NOMO-1 treated with dmso at 0.1 percent for 144 hours (cell line): ENCODE measurements around the gene SLC4A9.
A peak's percentile ranks its signal among the peaks of the same experiment; 100 is the strongest.
"Not testable (repeated sequence)": the region's sequence is repeated elsewhere in the genome, so short reads cannot be mapped to it uniquely, and the experiment has no call there.

Source experiments
- DNase-seq: peaks from one replicate; lab custom pipeline; 2025; ENCODE audit not compliant: unreplicated experiment; lab: John Stamatoyannopoulos, UW

Gene SLC4A9

GRCh38 chr5:140337880-140338279 lies 22.1 kb upstream of the SLC4A9 start:
- DNase-seq: no peak

DNA sequence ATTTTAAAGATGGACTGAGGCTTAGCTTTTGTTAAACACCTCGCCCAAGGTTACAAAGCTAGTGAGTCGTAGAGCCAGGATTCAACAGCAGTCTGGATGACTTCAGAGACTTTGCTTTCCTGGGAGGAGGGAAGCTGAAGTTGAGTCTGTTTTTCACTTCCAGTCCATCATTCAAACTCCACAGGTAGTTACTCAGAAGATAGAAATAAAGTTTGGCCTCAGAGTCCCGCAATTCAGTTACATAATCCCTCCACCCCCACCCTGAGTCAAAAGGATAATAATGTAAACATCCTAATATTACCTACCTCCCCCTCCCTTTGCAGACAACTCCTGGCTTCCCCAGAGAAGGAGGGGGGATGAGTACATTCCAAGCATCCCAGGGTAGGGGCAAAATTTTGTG lies 21.7 kb upstream of the SLC4A9 start:
- DNase-seq: no peak

GRCh38 chr5:140338908-140339307 lies 21.1 kb upstream of the SLC4A9 start:
- DNase-seq: no peak

- DNase-seq: no peak
Observed at GRCh38 chr5:140339636-140340035, 20.4 kb upstream of the SLC4A9 start.

DNA sequence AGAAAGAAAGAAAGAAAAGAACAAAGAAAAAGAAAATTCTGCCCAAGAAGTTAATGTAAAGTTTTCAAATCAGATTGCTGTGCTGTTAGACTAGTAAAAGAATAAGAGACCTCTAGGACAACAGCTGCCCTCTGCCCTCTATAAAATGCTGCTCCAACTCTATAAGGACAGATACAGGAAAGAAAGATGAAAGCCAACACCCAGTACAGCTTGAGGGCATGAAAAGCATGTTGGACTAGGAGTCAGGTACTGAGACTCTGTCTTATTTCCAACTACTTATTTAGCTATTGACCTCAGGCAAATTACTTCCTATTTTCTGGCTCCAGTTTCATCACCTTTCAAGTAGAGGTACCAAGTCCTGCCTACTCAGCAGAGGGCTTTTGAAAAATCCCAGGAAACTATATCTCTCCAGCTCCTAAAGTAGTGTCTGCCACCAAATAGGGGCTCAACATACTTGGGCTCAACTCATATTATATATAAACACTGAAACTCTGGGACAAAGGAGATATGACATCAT lies 19.3 kb upstream of the SLC4A9 start:
- DNase-seq: peak; percentile 53

DNA sequence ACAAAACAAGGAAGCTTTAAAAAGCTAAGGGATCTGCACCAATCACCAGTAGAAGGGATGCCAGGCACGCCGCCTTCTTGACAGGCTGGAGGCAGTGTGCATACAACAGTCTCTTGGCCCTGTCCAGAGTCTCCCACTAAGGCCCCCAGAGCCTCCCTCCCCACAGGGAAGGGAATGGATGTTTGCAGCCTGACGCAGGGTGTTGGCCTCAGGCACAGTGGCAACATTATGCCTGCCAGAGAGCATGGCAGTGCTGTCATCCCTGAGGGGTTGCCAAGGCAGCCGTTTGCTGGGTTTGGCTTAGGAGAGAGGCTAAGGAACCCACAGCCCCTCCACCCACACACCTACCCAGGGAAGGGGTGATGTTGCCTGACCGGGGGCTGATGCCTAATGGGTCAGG lies 18.4 kb upstream of the SLC4A9 start:
- DNase-seq: no peak

DNA sequence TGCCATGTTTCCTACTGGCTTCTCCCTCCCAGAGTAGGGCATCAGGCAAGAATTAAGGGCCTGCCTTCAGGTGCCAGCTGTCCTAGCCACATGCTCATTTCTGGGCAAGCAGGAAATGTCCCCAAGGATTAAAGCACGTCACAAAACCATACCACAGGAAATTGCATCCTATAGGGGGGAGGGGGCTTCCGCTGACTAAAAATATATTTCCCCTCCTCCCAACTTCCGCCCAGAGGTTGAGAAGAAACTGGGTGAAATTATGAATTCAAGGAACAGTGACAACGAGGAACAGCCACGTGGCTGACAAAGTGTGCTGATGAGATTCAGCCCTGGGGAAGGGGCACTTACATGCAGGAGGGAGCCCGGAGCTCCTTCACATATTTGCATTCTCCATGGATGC lies 17.7 kb upstream of the SLC4A9 start:
- DNase-seq: peak; percentile 79

GRCh38 chr5:140342896-140343295 lies 17.1 kb upstream of the SLC4A9 start:
- no peak for DNase-seq

DNA sequence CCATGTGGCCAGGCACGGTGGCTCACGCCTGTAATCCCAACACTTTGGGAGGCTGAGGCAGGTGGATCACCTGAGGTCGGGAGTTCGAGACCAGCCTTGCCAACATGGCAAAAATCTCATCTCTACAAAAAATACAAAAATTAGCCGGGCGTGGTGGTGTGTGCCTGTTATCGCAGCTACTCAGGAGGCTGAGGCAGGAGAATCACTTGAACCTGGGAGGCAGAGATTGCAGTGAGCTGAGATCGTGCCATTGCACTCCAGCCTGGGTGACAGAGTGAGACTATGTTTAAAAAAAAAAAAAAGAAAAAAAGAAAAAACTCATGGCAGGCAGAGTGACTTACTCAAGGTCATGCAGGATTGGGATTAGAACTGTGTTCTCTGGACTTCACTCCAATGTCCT lies 16.1 kb upstream of the SLC4A9 start:
- not testable (repeated sequence) for DNase-seq

GRCh38 chr5:140344683-140345423 lies 15.1 kb upstream of the SLC4A9 start:
- DNase-seq: no peak

GRCh38 chr5:140345919-140346347 lies 14.1 kb upstream of the SLC4A9 start:
- DNase-seq: peak; percentile 59

DNA sequence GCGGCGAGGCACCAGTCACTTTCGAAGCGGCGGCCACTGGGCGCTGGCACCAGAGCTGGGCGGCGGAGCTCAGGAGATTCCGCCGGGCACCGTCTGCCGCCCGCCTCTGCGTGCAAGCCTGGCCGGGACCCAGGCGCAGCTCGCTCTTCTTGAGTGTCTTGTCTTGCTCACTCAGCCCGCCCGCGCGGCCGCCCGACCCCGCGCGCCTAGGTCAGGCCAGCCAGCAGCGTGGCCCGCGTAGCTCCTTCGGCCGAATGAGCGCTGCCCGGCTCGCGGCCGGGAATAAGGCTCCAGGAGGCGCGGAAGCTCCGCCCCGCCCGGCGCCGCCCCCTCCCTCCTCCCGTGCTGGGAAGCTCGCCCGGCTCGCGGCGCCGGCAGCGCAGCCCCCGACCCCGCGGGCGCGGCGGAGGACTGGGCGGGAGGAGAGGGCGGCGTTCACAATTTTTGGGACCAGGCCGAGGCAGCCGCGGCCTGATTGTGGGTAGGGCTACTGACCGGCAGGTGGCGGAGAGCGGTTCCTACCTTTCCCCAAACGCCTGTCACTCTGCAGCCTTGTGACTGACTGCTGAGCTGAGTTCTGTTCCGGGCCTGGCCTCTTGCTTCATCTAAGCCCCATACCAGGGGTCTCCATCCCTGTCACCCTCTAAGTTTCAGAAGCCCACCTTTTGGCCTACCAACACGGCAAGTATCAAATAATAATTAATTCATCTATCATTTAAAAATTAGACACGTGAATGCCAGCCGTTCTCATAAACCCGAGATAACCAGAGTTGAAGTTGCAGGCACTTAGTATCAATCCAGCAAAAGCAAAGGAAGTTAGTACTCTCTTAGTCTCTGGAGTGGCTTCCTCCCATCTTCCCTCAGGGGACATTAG lies 13.4 kb upstream of the SLC4A9 start, which contains the start of gene HBEGF:
TSS of gene HBEGF (minus strand) at position 256 of the 874 bp plus-strand sequence. CDS start 275 bp downstream, outside the sequence.
- DNase-seq: peak; percentile 69

DNA sequence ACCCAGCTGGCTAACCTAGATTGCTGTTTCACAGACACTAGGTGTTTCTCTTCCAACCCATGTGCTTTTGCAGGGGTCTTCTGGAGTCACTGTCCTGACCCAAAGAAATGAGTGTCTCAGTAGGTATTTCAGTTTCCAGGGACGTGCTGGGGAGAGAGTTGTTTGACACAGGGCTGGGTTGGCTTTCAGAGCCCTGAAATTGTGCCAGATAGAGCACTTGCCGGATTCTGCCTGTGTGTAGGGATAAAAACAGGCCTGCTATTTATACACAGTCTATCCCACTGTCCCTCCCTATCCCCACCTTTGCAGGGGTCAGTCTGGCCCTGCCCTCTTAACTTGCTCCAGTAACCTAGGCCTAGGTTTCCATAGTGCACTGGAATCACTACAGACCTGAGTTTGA lies 12.6 kb upstream of the SLC4A9 start:
- no peak for DNase-seq

GRCh38 chr5:140348104-140348503 lies 11.9 kb upstream of the SLC4A9 start:
- DNase-seq: no peak

DNA sequence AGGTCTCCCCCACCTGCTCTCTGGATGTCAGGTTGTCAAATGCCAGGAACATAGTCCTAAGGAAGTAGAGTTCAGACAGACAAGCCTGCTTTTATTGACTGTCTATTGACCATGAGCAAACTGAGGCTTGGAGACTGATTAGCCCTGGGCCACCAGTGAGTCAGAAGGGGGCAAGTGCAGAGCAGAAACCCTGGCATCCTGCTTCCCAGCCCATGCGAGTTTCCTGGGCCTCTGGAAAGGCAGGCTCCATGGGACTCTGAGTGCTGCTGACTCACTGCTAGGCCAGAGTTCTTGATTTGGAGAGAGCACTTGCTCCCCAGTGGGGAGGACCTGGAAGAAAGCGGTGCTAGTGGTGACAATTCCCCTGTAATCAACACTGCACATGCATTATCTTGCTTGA lies 10.8 kb upstream of the SLC4A9 start:
- no peak for DNase-seq

GRCh38 chr5:140351609-140352334 lies 8.2 kb upstream of the SLC4A9 start:
- peak; percentile 35 for DNase-seq

GRCh38 chr5:140355546-140355945 lies 4.4 kb upstream of the SLC4A9 start:
- peak; percentile 52 for DNase-seq

DNA sequence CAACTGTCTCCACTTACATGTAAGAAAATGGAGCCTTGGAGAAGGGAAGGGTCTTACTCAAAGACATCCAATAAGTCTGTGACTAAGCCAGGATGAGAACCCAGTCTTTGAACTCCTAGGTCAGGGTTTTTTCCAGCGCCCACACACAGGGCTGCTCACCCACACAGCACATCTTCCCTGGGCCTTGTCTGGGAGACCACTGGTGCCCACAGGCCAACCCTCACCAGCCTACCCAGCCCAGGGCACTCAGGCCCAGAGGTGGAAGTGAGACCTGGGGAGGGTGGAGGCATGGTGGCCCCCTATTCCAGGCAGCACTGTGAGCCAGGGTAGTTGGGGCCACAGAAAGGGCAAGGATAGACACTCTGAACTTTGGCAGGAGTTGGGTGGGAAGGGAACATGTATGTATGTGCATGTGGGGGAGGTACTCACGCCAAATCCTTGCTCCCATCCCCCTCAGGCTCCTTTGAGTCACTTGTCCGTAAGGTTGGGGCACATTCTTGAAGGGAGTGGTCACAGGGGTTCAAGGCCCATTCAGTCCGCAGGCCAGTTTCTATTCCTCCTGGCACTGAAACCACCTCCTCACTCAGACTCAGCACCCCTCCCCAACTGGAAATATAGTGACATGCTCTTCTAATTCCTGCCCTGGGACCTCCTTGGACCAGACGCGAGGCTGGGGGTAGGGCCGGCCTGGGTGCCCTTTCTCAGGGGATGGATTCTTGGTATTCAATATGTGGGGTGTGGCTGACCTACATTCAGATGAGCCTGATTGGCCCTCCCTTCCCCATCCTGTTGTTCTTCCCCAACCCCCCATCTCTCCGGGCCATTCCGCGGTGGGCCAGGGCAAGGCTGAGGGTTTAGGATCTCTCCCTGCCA lies 2.9 kb upstream of the SLC4A9 start:
- no peak for DNase-seq

DNA sequence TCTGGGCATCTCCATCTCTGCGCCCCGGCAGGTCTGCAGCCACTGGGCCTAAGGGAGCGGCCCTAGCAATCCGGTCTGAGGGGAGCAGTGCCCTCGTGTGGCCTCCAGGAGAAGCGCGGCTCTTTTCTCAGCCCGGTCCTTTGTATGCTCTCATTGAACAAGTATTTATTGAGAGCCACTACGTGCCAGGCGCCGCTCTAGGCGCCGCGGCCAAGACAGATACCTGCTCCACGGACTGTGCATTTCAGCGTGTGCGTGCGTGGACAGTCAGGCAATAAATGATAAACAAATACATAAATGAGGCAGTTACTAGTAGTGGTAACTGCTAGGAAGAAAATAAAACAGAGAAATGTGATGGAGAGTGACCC lies 2.3 kb upstream of the SLC4A9 start:
- DNase-seq: peak; percentile 85

DNA sequence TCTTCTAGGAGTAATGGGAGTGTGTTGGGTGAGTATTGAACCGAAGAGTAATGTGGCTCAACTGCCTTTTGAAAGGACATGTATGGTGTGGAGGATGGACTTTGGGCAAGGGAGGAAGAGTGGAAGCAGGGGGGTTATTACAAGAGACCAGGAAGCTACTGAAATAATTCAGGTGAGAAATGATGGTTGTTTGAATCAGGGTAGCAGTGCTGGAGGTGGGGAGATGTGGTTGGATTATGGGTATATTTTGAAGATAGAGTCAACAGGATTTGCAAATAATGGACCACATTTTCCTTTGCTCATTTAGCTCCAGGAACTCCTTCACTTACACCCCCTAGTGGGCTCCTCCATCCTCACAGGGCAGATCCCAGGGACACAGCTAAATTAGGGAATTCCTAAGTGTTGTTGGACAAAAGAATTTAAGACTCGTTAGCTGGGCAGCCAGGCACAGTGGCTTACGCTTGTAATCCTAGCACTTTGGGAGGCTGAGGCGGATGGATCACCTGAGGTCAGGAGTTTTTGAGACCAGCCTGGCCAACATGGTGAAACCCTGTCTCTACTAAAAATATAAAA lies 1.2 kb upstream of the SLC4A9 start:
- no peak for DNase-seq
